NB4 (cell line): ENCODE measurements around the gene ERBB4.

Experiments
- DNase-seq: peaks from one replicate; pipeline ENCODE4 v3.0.0; 2010; ENCODE audit warnings: low read depth
- H3K4me3 ChIP-seq: one replicate; pipeline ENCODE4 v1.5.1; 2011; ENCODE audit warnings: mild to moderate bottlenecking, low read depth, low read length, moderate library complexity
- CTCF ChIP-seq: IDR thresholded peaks from one replicate; pipeline ENCODE4 v1.5.1; 2012; ENCODE audit warnings: low read depth, low read length
- MAX ChIP-seq: IDR thresholded peaks from 2 replicates; pipeline ENCODE4 v1.6.1; 2011; ENCODE audit warnings: low read depth, low read length
- MYC ChIP-seq: IDR thresholded peaks from 2 replicates; pipeline ENCODE4 v1.6.1; 2011; ENCODE audit warnings: low read depth, low read length
- POLR2A ChIP-seq: IDR thresholded peaks from 2 replicates; pipeline ENCODE4 v1.6.1; 2011; ENCODE audit warnings: mild to moderate bottlenecking; ENCODE audit not compliant: insufficient read length; ENCODE audit errors: extremely low read depth

The ERBB4 gene

GRCh38 chr2:212294816-212295215 lies 243.8 kb downstream of the ERBB4 start:
- no peak for DNase-seq
- TF ChIP-seq POLR2A (no peak), CTCF (no peak), MYC (no peak), MAX (no peak)
- no peak overlapping the region for H3K4me3 ChIP-seq

GRCh38 chr2:212289301-212289700 lies 249.3 kb downstream of the ERBB4 start:
- no peak for DNase-seq
- no peak for TF ChIP-seq MAX
- TF ChIP-seq CTCF, result no peak
- no peak for TF ChIP-seq MYC
- no peak for TF ChIP-seq POLR2A

GRCh38 chr2:212288308-212288707 lies 250.3 kb downstream of the ERBB4 start:
- H3K4me3 ChIP-seq, result no peak overlapping the region
- no peak for DNase-seq
- no peak for TF ChIP-seq MYC
- TF ChIP-seq CTCF, result no peak
- TF ChIP-seq POLR2A, result no peak
- no peak for TF ChIP-seq MAX

More at GRCh38 chr2:212289301-212289700, 249.3 kb downstream of the ERBB4 start:
- H3K4me3 ChIP-seq, result no peak overlapping the region

GRCh38 chr2:212284166-212284565 lies 254.4 kb downstream of the ERBB4 start:
- TF ChIP-seq MYC (no peak), POLR2A (no peak), MAX (no peak), CTCF (no peak)
- no peak overlapping the region for H3K4me3 ChIP-seq
- DNase-seq, result no peak

GRCh38 chr2:212282671-212283261 lies 255.8 kb downstream of the ERBB4 start:
- DNase-seq, result no peak
- no peak for TF ChIP-seq MAX
- H3K4me3 ChIP-seq, result no peak overlapping the region

- DNase-seq, result no peak
- no peak overlapping the region for H3K4me3 ChIP-seq
- TF ChIP-seq POLR2A (no peak), MAX (no peak), MYC (no peak), CTCF (no peak)
Observed at GRCh38 chr2:212276813-212277212, 261.8 kb downstream of the ERBB4 start.
